Activated B cell treated with CpG ODN at 0.5 μM for 24 hours (primary cell): ENCODE measurements around the gene TMEM129. TPM values are rescaled to one million over a fixed set of nuclear protein-coding genes. Genes with fewer than 3 reads are reported as not detected.

Experiments used
- ATAC-seq: fragments of 200-7000 bp; cut with Tn5 transposase; one replicate; pipeline ENCODE4 v1.10.0; 2021; ENCODE audit warnings: low read depth, mild to moderate bottlenecking, moderate library complexity
- CTCF ChIA-PET: fragments of 350-600 bp; sonication (Branson Sonifier 250); formaldehyde crosslinking; loops from one replicate; lab custom pipeline; 2021; ENCODE audit warnings: antibody characterized with exemption; lab: Charles Lee
- POLR2A ChIA-PET: fragments of 350-600 bp; sonication (Branson Sonifier 250); formaldehyde crosslinking; loops from one replicate; lab custom pipeline; 2021; ENCODE audit warnings: antibody characterized with exemption; lab: Charles Lee
- DNase-seq: peaks from one replicate; pipeline ENCODE4 v3.0.0; 2022
- H3K27ac Mint-ChIP-seq: one replicate; pipeline ENCODE4 v1.8.0; 2020; ENCODE audit warnings: mixed read lengths
- H3K27me3 Mint-ChIP-seq: one replicate; pipeline ENCODE4 v1.8.0; 2021; ENCODE audit warnings: mixed read lengths
- H3K36me3 Mint-ChIP-seq: one replicate; pipeline ENCODE4 v1.8.0; 2021; ENCODE audit warnings: low read depth, mixed read lengths
- H3K4me1 Mint-ChIP-seq: one replicate; pipeline ENCODE4 v1.8.0; 2021; ENCODE audit warnings: mixed read lengths
- H3K4me3 Mint-ChIP-seq: one replicate; pipeline ENCODE4 v1.8.0; 2020; ENCODE audit warnings: mild to moderate bottlenecking, mixed read lengths
- H3K9me3 Mint-ChIP-seq: one replicate; pipeline ENCODE4 v1.8.0; 2020; ENCODE audit warnings: mixed read lengths
- CTCF ChIP-seq: fragments of 200-600 bp; IDR thresholded peaks from one replicate; pipeline ENCODE4 v1.8.0; 2022; ENCODE audit warnings: antibody characterized with exemption, mild to moderate bottlenecking
- intact Hi-C: fragments of 100-400 bp; cut with micrococcal nuclease; formaldehyde crosslinking; loops from one replicate; pipeline ENCODE4 v1.15.1; 2024
- total RNA-seq: library from RNA; stranded (reverse); gene quantifications from 2 replicates; pipeline ENCODE4 v1.2.3, GENCODE V29; 2022

Gene TMEM129
- total RNA-seq, 1 donor from 2014 or later, result 23.7 TPM

- no peak overlapping the region for H3K27ac Mint-ChIP-seq
- H3K4me1 Mint-ChIP-seq, result peaks cover 5% of the 10 kb centered on the region
- H3K27me3 Mint-ChIP-seq, result peaks cover 11% of the 10 kb centered on the region
- ATAC-seq (no peak), DNase-seq (no peak)
- no peaks in the 10 kb centered on the region for H3K36me3 Mint-ChIP-seq
- intact Hi-C loops, result no loop called here
- H3K4me3 Mint-ChIP-seq, result no peak overlapping the region
- no peak for TF ChIP-seq CTCF
- CTCF ChIA-PET, result no interaction called here
- no peaks in the 10 kb centered on the region for H3K9me3 Mint-ChIP-seq
- POLR2A ChIA-PET, result no interaction called here
Measured at GRCh38 chr4:1761130-1761689, 40.1 kb upstream of the TMEM129 start.

- no peaks in the 10 kb centered on the region for H3K36me3 Mint-ChIP-seq
- H3K27me3 Mint-ChIP-seq, result peaks cover 11% of the 10 kb centered on the region
- TF ChIP-seq CTCF, result no peak
- no peak for ATAC-seq
- intact Hi-C loops, result no loop called here
- CTCF ChIA-PET, result no interaction called here
- H3K4me1 Mint-ChIP-seq, result peaks cover 4% of the 10 kb centered on the region
- no peak for DNase-seq
- no peaks in the 10 kb centered on the region for H3K9me3 Mint-ChIP-seq
- no peak overlapping the region for H3K27ac Mint-ChIP-seq
- H3K4me3 Mint-ChIP-seq, result no peak overlapping the region
- POLR2A ChIA-PET, result no interaction called here
Measured at GRCh38 chr4:1760521-1761071, 39.5 kb upstream of the TMEM129 start.

GRCh38 chr4:1759818-1760223, 38.7 kb upstream of the TMEM129 start:
- intact Hi-C loops, result no loop called here
- no peak for TF ChIP-seq CTCF
- no peak overlapping the region for H3K27ac Mint-ChIP-seq
- peaks cover 9% of the 10 kb centered on the region for H3K27me3 Mint-ChIP-seq
- ChIA-PET CTCF (no interaction called here), POLR2A (no interaction called here)
- no peak for ATAC-seq
- H3K4me3 Mint-ChIP-seq, result no peak overlapping the region
- no peak for DNase-seq
- no peaks in the 10 kb centered on the region for H3K36me3 Mint-ChIP-seq
- H3K4me1 Mint-ChIP-seq, result peaks cover 3% of the 10 kb centered on the region
- no peaks in the 10 kb centered on the region for H3K9me3 Mint-ChIP-seq

GRCh38 chr4:1759170-1759817, 38.2 kb upstream of the TMEM129 start:
- H3K27ac Mint-ChIP-seq, result no peak overlapping the region
- ChIA-PET CTCF (no interaction called here), POLR2A (no interaction called here)
- no peak overlapping the region for H3K4me3 Mint-ChIP-seq
- no peaks in the 10 kb centered on the region for H3K9me3 Mint-ChIP-seq
- no peaks in the 10 kb centered on the region for H3K36me3 Mint-ChIP-seq
- intact Hi-C loops, result no loop called here
- peaks cover 8% of the 10 kb centered on the region for H3K27me3 Mint-ChIP-seq
- ATAC-seq (no peak), DNase-seq (no peak)
- TF ChIP-seq CTCF, result no peak
- peaks cover 3% of the 10 kb centered on the region for H3K4me1 Mint-ChIP-seq

- CTCF ChIA-PET, result no interaction called here
Measured at GRCh38 chr4:1758306-1759121, 37.4 kb upstream of the TMEM129 start.

More at GRCh38 chr4:1758306-1759121, 37.4 kb upstream of the TMEM129 start:
- H3K4me1 Mint-ChIP-seq, result no peaks in the 10 kb centered on the region
- peaks cover 6% of the 10 kb centered on the region for H3K27me3 Mint-ChIP-seq
- H3K4me3 Mint-ChIP-seq, result no peak overlapping the region
- DNase-seq (no peak), ATAC-seq (no peak)
- intact Hi-C loops, result no loop called here
- no peaks in the 10 kb centered on the region for H3K36me3 Mint-ChIP-seq
- H3K9me3 Mint-ChIP-seq, result no peaks in the 10 kb centered on the region
- H3K27ac Mint-ChIP-seq, result no peak overlapping the region
- no peak for TF ChIP-seq CTCF
- POLR2A ChIA-PET, result no interaction called here
